ENCODE data around the gene KLHL2. TPM values are rescaled to one million over a fixed set of nuclear protein-coding genes. Genes with fewer than 3 reads are reported as not detected.

Gene KLHL2
- total and polyA plus RNA-seq, 2 experiments from 2014 or later: 7.1 to 14.8 TPM

DNA sequence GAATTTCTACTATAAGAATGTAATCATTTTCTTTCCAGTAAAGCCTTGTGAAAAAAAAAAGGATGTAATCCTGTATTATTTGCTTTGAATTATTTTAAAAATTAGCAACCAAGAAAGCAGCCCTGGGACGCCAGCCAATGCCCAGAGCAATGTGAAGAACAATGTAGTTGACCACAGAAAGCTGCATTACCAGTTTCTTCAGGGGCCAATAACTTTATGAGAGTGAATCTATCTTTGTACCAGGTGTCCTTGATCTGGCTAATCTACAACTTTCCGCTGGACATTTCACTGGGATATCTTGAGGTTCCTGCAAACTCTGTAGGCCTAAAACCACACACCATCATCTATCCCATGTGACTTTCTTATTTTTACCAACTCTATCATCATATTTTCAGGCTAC lies 7.6 kb upstream of the KLHL2 start (continued):
- TF ChIP-seq, protein P1, sequence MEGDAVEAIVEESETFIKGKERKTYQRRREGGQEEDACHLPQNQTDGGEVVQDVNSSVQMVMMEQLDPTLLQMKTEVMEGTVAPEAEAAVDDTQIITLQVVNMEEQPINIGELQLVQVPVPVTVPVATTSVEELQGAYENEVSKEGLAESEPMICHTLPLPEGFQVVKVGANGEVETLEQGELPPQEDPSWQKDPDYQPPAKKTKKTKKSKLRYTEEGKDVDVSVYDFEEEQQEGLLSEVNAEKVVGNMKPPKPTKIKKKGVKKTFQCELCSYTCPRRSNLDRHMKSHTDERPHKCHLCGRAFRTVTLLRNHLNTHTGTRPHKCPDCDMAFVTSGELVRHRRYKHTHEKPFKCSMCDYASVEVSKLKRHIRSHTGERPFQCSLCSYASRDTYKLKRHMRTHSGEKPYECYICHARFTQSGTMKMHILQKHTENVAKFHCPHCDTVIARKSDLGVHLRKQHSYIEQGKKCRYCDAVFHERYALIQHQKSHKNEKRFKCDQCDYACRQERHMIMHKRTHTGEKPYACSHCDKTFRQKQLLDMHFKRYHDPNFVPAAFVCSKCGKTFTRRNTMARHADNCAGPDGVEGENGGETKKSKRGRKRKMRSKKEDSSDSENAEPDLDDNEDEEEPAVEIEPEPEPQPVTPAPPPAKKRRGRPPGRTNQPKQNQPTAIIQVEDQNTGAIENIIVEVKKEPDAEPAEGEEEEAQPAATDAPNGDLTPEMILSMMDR (conservative IDR thresholded peaks at IDR 0.05; ENCODE audit: low read depth in 2 of 2): no peak
- TF ChIP-seq JUNB (IDR thresholded peaks at IDR 0.05; ENCODE audit: unreplicated experiment) (no peak), CREB1 (CRISPR knock-in tag; IDR thresholded peaks at IDR 0.05; ENCODE audit: low read depth) (no peak), NANOG (IDR thresholded peaks at IDR 0.05; ENCODE audit: borderline replicate concordance) (no peak), EZH2phosphoT487 (IDR thresholded peaks at IDR 0.05; ENCODE audit: unreplicated experiment) (no peak), ZNF331 (CRISPR knock-in tag; IDR thresholded peaks at IDR 0.05; ENCODE audit: low read depth) (no peak)
- TF ChIP-seq, protein P2, sequence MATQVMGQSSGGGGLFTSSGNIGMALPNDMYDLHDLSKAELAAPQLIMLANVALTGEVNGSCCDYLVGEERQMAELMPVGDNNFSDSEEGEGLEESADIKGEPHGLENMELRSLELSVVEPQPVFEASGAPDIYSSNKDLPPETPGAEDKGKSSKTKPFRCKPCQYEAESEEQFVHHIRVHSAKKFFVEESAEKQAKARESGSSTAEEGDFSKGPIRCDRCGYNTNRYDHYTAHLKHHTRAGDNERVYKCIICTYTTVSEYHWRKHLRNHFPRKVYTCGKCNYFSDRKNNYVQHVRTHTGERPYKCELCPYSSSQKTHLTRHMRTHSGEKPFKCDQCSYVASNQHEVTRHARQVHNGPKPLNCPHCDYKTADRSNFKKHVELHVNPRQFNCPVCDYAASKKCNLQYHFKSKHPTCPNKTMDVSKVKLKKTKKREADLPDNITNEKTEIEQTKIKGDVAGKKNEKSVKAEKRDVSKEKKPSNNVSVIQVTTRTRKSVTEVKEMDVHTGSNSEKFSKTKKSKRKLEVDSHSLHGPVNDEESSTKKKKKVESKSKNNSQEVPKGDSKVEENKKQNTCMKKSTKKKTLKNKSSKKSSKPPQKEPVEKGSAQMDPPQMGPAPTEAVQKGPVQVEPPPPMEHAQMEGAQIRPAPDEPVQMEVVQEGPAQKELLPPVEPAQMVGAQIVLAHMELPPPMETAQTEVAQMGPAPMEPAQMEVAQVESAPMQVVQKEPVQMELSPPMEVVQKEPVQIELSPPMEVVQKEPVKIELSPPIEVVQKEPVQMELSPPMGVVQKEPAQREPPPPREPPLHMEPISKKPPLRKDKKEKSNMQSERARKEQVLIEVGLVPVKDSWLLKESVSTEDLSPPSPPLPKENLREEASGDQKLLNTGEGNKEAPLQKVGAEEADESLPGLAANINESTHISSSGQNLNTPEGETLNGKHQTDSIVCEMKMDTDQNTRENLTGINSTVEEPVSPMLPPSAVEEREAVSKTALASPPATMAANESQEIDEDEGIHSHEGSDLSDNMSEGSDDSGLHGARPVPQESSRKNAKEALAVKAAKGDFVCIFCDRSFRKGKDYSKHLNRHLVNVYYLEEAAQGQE (IDR thresholded peaks at IDR 0.05; ENCODE audit: unreplicated experiment): no peak
- TF ChIP-seq, protein P3, sequence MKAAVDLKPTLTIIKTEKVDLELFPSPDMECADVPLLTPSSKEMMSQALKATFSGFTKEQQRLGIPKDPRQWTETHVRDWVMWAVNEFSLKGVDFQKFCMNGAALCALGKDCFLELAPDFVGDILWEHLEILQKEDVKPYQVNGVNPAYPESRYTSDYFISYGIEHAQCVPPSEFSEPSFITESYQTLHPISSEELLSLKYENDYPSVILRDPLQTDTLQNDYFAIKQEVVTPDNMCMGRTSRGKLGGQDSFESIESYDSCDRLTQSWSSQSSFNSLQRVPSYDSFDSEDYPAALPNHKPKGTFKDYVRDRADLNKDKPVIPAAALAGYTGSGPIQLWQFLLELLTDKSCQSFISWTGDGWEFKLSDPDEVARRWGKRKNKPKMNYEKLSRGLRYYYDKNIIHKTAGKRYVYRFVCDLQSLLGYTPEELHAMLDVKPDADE (IDR thresholded peaks at IDR 0.05): no peak

DNA sequence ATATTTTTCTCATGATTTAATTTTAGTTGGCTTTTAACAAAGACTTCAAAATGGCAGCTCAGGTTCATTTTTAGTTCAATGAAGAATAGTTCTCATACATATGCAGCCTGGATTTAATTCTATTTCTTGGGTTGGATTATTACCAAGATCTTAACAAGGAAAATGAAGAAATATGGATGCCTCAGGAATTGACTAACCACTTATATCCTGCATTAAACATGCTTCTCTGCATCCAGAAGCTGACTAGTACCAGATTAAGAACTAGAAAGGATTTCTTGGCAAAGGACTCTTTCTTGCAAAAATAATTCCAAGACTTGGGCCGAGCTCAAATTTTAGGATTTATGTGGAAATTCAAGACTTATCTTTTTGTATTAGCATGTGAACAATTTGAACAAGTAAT lies 5.6 kb upstream of the KLHL2 start:
- no peaks in the 10 kb centered on the region for H3K9me2 ChIP-seq (ENCODE audit: insufficient read depth)
- DNase-seq (ENCODE audit: low spot score): no peak
- H3K27me3 Mint-ChIP-seq (ENCODE audit: insufficient read depth, low read depth, poor library complexity): peaks cover 12% of the 10 kb centered on the region
- no peak overlapping the region for H3K4me3 ChIP-seq
- ATAC-seq: no peak
- no peak overlapping the region for H3K4me2 ChIP-seq
- no peaks in the 10 kb centered on the region; the same call in 1 of the 2 replicates for H3F3A ChIP-seq (replicated peaks; ENCODE audit: low read depth)
- H3K36me3 Mint-ChIP-seq (ENCODE audit: low read depth): no peaks in the 10 kb centered on the region
- no peaks in the 10 kb centered on the region for H3K79me2 ChIP-seq (replicated peaks; ENCODE audit: insufficient read depth)
- no peak overlapping the region for H3K4me3 Mint-ChIP-seq
- no peaks in the 10 kb centered on the region for H4K20me1 ChIP-seq (replicated peaks; ENCODE audit: insufficient read depth)
- H3K4me1 Mint-ChIP-seq: peaks cover 20% of the 10 kb centered on the region
- H3K36me3 ChIP-seq (ENCODE audit: insufficient read depth): no peaks in the 10 kb centered on the region
- H3K27me3 ChIP-seq (ENCODE audit: insufficient read depth): peaks cover 13% of the 10 kb centered on the region
- no peak overlapping the region for H3K27ac Mint-ChIP-seq
- no peak overlapping the region for H2AFZ ChIP-seq
- H3K27ac ChIP-seq (ENCODE audit: low read depth): no peak overlapping the region
- H3K4me1 ChIP-seq (ENCODE audit: insufficient read depth): peaks cover 14% of the 10 kb centered on the region
- no peaks in the 10 kb centered on the region for H3K9me3 Mint-ChIP-seq
- TF ChIP-seq NANOG (IDR thresholded peaks at IDR 0.05; ENCODE audit: borderline replicate concordance): no peak
- TF ChIP-seq STAT1 (IDR thresholded peaks at IDR 0.05; ENCODE audit: unreplicated experiment): no peak
- TF ChIP-seq, protein P4, sequence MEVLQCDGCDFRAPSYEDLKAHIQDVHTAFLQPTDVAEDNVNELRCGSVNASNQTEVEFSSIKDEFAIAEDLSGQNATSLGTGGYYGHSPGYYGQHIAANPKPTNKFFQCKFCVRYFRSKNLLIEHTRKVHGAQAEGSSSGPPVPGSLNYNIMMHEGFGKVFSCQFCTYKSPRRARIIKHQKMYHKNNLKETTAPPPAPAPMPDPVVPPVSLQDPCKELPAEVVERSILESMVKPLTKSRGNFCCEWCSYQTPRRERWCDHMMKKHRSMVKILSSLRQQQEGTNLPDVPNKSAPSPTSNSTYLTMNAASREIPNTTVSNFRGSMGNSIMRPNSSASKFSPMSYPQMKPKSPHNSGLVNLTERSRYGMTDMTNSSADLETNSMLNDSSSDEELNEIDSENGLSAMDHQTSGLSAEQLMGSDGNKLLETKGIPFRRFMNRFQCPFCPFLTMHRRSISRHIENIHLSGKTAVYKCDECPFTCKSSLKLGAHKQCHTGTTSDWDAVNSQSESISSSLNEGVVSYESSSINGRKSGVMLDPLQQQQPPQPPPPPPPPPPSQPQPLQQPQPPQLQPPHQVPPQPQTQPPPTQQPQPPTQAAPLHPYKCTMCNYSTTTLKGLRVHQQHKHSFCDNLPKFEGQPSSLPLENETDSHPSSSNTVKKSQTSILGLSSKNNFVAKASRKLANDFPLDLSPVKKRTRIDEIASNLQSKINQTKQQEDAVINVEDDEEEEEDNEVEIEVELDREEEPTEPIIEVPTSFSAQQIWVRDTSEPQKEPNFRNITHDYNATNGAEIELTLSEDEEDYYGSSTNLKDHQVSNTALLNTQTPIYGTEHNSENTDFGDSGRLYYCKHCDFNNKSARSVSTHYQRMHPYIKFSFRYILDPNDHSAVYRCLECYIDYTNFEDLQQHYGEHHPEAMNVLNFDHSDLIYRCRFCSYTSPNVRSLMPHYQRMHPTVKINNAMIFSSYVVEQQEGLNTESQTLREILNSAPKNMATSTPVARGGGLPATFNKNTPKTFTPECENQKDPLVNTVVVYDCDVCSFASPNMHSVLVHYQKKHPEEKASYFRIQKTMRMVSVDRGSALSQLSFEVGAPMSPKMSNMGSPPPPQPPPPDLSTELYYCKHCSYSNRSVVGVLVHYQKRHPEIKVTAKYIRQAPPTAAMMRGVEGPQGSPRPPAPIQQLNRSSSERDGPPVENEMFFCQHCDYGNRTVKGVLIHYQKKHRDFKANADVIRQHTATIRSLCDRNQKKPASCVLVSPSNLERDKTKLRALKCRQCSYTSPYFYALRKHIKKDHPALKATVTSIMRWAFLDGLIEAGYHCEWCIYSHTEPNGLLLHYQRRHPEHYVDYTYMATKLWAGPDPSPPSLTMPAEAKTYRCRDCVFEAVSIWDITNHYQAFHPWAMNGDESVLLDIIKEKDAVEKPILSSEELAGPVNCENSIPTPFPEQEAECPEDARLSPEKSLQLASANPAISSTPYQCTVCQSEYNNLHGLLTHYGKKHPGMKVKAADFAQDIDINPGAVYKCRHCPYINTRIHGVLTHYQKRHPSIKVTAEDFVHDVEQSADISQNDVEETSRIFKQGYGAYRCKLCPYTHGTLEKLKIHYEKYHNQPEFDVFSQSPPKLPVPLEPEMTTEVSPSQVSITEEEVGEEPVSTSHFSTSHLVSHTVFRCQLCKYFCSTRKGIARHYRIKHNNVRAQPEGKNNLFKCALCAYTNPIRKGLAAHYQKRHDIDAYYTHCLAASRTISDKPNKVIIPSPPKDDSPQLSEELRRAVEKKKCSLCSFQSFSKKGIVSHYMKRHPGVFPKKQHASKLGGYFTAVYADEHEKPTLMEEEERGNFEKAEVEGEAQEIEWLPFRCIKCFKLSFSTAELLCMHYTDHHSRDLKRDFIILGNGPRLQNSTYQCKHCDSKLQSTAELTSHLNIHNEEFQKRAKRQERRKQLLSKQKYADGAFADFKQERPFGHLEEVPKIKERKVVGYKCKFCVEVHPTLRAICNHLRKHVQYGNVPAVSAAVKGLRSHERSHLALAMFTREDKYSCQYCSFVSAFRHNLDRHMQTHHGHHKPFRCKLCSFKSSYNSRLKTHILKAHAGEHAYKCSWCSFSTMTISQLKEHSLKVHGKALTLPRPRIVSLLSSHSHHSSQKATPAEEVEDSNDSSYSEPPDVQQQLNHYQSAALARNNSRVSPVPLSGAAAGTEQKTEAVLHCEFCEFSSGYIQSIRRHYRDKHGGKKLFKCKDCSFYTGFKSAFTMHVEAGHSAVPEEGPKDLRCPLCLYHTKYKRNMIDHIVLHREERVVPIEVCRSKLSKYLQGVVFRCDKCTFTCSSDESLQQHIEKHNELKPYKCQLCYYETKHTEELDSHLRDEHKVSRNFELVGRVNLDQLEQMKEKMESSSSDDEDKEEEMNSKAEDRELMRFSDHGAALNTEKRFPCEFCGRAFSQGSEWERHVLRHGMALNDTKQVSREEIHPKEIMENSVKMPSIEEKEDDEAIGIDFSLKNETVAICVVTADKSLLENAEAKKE (CRISPR knock-in tag; IDR thresholded peaks at IDR 0.05): no peak
- TF ChIP-seq EZH2 (IDR thresholded peaks at IDR 0.05; ENCODE audit: low read depth, unreplicated experiment): no peak
- TF ChIP-seq ZNF331 (CRISPR knock-in tag; IDR thresholded peaks at IDR 0.05; ENCODE audit: low read depth): no peak
- TF ChIP-seq JUNB (IDR thresholded peaks at IDR 0.05; ENCODE audit: unreplicated experiment): no peak

All from GM23338 (cell line).